Stimulated activated CD8-positive, alpha-beta memory T cell treated with anti-CD3 and anti-CD28 coated beads, Interleukin-4, amount 100 ng/mL, for 1 hour (primary cell): Measurements from ENCODE around the gene SLC6A19.

Experiments used
- DNase-seq, 2 donors: peaks; one replicate each; pipeline ENCODE4 v3.0.0-alpha.2; 2020; ENCODE audit warnings: low read depth in 2 of 2, low spot score in 1 of 2

Gene SLC6A19

DNA sequence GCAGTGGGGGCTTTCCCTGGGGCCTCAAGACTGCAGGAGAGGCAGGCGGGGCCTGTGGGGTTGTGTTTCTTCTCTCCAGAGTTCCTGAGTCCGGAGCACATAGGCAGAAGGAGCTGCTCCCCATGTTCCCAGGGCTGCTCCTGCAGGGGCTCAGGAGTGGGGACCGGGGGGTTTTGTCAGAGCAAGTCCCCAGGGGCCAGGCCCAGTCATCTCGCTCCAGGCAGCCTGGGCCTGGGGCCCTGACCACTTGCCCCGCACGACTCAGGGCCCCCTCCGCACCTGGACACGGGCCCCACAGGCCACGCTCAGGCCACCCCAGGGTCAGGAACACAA is 22.0 kb upstream of the SLC6A19 start:
- DNase-seq = no peak

DNA sequence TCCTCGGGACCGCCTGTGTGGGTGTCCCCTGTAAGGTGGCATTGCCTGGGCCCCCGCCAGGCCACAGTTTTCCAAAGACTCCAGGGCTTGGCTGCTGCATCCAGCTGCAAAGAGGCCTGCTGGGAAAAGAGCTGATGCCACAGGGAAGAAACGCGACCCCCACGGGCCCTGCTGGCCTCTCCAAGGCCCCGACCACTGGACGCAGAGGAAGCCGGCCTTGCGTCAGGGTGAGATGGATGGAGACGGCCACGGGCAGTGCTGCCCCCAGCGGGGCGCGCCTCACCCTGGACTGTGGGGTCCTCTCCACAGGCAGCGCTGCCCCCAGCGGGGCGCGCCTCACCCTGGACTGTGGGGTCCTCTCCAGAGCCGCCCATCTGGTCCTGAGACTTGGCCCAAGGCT is 21.3 kb upstream of the SLC6A19 start:
- no peak for DNase-seq

DNA sequence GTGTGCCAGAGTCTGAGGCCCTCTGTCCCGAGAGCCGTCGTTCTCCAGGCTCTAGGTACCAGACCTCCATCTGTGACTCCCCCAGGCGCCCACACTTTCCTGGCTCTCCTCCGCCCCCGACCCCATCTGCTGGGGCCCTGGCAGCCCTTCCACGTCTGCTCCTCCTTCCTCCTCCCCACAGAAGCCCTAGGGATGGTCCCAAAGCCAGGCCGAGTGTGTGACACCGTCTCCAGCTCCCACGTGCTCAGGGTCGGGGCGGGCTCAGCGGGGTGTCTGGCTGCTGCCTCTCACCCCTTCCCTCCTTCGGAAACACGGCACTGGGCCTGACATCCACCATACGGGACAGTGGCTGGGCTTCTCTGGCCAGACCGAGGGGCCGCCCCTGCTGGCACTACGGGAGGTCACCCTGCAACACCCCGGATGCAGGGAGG is 20.5 kb upstream of the SLC6A19 start:
- DNase-seq = no peak

DNA sequence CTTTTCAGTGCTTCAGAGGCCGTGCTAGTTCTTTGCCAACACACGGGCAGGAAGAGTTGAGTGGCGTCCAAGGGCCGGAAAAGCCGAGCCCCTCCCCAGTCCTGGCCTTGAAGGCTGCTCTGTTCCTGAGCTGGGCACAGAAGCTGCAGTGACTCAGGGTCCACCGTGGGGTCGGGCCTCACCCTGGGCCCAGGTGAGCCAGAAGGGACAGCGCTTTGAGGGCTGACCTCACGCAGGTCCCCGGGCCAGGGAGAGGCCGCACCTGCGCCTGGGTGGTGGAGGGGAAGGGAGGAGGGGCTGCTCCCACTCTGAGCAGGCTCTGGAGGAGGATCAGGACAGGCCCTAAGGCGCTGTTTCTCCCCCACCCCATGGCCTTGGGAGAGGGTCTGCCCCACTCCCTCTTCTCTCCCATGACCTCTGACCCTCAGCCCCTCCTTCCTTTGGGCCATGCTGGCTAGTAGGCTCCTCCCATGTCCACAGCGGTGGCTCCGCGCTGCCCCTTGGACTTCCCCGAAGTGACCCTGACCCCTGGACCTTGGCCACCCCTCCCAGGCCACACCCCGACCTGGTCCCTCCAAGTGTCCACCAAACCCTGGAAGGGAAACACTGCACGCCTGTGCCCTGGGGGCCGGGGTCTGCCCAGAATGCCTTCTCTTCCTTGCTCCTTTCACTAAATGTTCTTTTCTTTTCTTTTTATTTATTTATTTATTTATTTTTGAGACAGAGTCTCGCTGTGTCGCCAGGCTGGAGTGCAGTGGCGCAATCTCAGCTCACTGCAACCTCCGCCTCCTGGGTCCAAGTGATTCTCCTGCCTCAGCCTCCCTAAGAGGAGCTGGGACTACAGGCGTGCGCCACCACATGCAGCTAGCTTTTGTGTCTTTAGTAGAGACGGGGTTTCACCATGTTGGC is 19.7 kb upstream of the SLC6A19 start:
- no peak for DNase-seq

DNA sequence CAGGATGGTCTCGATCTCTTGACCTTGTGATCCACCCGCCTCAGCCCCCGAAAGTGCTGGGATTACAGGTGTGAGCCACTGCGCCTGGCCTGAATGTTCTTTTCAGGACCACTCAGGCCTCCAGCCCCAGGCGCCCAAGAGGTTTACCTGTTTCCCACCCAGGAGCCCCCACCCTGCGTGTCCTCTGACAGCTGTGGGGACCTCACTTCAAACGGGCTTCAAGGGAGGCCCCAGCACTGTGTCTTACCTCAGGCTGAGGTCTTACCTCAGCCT is 19.1 kb upstream of the SLC6A19 start:
- DNase-seq = no peak

DNA sequence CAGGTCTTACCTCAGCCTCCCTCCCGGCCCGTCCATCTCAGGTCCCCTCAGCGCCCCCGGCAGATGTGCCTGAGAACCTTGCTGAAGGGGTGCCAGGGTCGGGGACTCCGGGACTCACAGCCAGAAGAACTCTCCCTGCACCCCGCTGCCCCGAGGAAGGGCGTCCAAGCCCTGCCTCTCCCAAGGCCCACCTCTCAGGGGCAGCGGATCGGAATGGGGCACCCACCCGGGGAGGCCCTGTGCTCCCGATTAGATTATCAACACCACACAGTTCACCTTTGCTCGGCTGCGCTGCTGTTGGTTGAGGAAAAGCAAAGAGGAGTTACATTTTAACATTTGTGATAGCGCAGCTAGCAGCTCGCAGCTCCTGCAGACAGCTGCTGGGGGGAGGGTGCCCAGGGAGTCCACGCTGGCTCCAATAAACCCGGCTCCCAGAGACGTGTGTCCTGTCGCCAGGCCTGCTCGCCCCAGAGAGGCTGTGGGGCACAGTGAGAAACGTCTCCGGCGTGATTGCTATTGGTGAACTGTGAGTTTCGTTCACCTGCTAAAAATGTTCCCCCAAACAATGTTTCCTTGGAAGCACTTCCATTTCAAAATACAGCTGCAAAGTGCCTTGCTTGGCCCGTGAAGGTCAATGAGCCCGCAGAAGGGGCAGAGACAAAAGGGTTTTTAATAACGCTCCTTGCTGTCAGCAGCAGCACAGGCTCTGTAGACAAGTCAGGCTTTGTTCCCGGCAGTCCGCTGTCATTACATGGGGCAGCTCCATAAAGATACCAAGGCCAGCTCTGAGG is 18.6 kb upstream of the SLC6A19 start:
- DNase-seq = no peak

DNA sequence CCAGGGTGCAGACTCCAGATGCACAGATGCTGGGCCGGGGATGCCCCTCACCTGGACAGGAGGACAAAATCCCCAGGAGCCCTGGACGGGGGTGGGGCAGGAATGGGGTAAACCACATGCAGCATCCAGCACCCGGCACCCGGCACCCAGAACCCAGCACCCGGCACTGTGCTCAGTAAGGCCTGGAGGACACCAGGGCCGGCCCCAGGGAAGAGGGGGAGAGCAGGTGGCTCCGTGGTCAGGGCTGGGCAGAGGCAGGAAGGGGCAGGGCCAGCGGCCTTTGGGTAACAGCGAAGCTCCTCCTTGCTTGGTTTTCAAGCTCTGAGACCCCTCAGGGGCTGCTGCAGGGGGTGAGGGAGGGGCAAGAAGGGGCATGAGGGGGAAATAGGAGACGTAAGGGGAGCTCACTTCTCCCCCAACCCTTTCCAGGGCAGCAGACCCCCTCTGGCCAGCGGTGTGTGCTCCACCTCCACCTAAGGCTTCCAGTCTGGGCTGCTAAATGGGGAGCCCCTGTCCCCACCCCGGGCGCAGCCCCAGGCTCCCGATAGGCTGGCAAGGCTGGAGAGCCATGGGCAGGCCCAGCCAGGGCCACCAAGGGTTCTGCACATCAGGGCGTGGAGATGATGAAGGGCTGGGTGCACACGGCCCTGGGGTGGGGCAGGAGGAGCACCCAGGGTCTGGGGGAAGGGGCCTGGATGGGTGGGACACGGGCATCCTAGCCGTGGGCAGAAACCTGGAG is 17.8 kb upstream of the SLC6A19 start:
- DNase-seq = no peak

DNA sequence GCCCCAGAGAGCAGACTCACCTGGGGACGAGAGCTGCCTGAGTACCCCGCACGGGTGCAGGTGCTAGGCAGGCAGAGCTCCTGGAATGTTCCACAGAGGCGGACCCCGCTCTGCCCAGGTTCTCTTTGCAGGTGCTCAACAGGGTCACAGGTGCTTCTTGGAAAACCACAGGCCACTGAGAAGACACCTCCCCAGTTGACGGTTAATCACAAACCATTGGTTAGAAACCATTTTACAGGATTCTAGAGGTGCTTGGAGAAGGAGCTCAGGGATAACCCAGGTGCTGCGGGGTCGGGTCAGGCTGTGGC is 17.3 kb upstream of the SLC6A19 start:
- DNase-seq = no peak

DNA sequence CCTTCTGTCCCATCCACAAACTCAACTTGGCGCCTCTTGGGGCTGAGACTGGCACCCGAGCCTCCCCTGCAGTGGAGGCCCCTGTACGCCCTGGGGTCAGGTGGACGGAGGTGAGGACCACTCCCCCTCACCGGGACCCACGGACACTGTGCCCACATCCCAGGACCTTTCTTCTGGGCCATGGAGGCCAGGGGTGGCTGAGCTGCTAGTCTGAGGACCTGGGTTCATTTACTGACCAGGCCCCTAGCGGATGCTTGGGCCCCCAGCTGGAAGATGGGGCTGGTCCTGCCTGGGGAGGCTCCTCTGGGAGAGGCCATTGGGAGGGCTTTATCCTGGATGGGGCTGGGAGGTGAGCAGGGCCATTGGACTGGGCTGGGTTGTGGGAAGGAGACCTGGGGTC is 16.9 kb upstream of the SLC6A19 start:
- no peak for DNase-seq

DNA sequence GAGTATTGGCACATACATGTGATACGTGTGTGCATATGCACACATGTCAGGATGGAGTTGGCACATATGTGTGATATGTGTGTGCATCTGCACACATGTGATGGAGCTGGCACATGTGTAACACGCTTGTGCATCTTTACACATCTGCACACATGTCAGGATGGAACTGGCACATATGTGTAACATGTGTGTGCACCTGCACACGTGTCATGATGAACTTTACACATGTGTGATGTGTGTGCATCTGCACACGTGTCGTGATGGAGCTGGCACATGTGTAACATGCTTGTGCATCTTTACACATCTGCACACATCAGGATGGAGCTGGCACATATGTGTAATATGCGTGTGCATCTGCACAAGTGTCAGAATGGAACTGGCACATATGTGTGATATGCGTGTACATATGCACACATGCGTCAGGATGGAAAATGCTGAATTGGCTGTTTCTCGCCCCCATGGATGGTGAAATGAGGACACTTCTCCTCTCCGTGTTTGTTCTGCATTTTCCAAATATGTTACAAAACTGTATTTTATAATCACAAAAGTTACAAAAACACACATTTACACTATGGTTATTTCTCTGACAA is 16.3 kb upstream of the SLC6A19 start:
- no peak for DNase-seq

DNA sequence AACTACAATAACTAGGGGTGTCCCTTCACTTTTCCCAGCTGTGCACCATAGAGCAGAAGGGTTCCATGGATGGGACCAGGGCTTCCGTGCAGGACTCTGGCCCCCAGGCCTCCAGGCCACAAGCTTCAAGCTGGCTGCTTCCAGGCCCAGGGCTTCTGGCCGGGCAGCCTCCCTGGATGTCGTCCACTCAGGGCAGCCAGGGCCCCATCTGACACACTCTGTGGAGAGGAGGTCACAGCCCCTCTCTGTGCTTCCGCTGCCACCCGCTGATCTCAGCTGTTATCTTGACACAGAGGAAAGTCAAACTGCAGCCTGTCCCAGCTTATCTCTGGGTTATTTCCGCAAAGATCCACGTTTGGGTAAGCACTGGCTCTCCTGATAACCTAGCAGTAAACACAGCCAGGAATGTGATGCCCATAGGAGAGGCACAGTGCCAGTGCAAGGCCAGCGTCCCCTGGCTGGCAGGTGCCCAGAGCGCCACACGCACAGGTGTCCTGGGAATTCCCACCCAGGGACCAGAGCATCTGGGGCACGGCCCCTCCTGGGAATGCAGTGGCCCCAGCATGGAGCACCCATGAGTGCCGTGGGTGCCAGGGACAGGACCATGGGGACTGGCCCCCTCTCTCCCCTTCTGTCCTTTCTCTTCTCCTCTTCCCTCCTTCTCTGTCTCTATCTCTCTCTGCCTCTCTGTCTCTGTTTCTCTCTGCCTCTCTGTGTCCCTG is 15.6 kb upstream of the SLC6A19 start:
- no peak for DNase-seq

DNA sequence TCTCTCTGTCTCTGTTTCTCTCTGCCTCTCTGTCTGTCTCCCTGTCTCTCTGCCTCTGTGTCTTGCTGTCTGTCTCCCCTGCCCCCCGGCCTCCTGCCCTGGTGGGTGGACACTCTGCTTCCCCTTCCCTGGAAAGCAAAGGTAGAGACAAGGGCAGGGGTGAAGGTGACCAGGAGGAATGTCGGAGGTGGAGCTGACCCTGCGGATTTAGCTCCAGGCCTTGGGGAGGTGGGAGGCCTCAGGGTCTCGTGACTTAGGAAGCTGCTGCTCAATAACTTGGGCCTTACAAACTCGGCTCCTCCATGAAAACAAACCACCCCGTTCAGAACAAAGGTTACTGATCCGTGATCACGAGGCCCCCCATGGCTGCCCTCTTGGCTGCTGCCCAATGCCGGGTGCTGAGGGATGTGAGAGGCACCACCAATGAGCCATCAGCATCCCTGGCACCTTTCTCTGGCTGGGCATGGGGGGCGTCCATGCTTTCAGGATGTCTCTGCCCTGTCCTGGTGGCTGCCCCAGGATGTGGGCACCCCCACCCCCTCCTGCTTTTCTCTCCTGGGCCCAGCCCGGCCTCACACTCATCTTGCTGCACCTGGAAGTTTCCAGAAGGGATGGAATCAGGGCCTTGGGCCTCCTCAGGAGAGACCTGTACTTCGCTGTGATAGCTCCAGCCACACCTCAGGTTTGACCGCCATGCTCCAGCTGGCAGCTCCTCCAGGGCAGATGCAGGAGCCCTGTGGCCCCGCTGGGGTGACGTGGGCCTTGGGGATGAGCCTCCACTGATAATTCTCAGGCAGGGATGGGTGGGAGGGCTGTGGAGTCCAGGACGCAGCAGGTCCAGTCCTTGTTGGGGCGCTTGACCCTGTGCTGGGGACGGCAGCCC is 14.8 kb upstream of the SLC6A19 start:
- no peak for DNase-seq

DNA sequence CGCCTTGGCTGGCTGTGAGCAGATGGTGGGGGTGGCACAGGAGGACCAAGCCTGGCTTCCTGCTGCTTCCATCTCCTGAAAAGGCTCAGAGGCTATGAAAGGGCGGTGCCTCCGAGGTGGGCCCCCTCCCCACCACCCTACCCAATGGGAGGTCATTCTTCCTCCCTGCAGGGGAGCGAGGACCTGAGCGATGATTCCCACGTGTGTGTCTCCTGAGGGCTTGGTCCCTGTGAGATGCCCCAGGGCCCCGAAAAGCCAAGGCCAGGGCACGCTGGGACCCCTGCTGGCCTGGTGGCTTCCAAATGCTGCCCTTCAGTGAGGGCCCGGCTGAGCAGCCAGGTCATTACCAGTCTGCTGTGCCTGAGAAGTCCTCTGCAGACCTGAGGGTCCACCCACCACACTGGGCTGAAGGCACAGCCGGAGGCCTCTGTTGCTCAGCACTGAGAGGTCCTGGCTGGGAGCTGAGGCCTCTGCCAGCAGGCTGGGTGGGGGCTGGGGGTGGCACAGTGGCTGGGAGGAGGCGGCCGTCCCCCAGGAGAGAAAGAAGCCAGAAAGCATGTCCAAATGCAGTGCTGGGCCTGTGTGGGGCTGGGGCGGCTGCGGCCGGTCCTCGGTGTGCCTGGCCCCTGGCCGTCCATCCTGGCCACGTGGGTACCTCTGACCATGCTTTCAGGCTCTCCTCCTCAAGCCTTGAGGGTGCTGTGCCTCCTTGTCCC is 14.0 kb upstream of the SLC6A19 start:
- DNase-seq = no peak

DNA sequence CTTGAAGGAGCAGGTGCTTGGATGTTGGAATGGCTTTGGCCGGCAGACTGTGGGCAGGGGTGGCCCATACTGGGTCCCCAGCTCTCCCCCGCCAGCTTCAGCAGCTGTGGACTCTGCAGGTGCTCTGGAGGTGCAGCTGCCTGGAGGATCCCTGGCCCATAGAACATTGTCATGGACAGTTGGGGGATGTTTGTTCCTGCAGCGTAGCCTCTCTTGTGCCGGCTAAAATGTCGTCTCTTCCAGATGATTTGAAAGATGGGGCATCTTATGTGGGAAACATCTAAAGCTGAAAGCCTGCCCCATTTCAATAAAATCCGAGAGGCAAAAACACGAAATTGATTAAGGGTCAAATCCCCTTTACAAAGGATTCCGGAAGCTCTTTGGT is 13.5 kb upstream of the SLC6A19 start:
- DNase-seq = no peak

DNA sequence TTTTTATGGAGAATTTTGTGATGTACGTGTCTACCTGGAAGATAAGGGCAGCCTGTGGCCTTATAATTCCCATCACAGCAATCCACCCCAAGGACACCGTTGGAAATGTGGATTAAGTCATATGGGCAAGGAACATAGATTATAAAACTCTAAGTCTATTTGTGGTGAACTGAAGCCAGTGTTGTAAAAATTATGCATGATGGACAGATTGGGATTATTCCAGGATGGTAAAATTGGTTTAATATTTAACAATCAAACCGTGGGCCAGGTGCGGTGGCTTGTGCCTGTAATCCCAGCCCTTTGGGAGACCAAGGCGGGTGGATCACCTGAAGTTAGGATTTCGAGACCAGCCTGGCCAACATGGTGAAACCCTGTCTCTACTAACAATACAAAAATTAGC is 12.9 kb upstream of the SLC6A19 start:
- no peak for DNase-seq

DNA sequence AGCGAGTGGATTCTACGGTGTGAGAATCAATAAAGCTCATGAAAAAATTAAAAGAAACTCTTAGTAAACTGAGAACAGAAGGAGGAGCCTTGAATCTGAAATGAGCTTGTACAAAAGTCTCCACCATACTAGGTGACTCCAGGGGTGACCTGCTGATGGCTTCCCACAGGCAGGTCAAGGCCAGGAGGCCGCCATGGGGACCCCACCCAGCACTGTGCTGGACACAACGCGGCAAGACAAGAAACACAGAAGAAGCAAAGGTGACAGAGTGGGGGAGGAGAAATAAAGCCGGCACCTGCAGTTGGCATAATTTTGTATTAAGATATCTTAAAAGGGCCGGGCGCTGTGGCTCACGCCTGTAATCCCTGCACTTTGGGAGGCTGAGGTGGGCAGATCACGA is 12.1 kb upstream of the SLC6A19 start:
- DNase-seq = no peak

DNA sequence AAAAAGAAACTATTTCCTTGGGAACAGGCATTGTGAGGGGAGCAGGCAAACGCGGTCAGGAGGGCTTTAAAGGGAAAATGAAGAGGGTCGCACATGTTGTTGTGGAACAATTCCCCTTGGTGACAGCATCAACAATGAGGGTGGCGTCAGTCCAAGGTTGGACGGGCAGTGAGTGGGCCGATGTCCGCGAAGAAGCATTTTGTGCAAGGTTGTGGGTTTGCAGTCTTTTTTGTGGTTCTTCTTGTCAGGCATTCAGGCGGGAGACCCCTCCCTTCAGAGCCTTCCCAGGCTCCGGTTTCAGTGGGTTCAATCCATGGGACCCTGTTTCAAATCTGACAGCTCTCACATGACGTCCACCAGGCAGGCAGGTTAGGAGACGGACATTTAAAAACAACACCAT is 11.1 kb upstream of the SLC6A19 start:
- no peak for DNase-seq

DNA sequence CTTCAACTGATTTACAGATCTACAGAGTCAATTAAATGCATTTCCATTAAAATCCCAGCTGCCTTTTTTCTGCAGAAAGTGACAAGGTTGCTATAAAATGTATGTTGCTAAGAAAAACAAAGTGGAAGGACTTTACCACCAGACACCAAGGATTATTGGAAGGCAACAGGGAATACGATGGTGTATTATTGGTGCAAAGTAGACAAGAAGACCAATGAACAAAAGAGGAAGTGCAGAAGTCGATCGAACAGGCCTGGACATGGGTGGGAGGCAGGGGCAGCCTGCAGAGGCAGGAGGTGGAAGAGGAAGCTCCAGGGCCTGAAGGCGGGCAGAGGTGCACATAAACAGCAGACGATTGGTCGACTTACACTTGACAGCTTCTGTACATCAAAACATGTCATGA is 10.6 kb upstream of the SLC6A19 start:
- DNase-seq = no peak

DNA sequence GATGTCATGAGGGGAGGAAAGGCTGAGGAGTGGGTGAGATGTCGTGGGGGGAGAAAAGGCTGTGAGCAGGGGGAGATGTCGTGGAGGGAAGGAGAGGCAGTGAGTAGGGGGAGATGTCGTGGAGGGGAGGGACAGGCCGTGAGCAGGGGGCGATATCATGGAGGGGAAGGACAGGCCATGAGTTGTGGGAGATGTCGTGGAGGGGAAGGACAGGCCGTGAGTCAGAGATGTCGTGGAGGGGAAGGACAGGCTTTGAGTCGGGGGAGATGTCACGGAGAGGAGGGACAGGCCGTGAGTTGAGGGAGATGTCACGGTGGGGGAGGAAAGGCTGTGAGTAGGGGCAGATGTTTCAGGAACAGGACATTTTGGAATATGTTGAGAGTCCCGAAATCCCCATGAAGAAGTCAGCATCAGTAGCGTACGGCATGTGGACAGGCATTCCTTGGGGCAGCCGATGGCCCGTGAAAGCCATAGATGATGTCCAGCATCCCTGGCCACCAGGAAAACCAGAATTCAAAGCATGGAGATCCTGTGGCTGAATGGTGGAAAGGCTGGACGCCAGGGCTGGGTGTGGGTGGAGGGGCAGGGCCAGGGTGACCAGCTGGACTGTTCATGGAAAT is 8.3 kb upstream of the SLC6A19 start:
- DNase-seq = no peak
